ENCODE results near the gene CLEC4C. TPM values are rescaled to one million over a fixed set of nuclear protein-coding genes. Genes with fewer than 3 reads are reported as not detected.

CLEC4C gene
- total RNA-seq, 1 donor: under 0.01 TPM

- DNase-seq (ENCODE audit: low read depth in 2 of 3, low spot score in 2 of 3): no peak
Observed at GRCh38 chr12:7729746-7730145, 17.4 kb downstream of the CLEC4C start.

DNA sequence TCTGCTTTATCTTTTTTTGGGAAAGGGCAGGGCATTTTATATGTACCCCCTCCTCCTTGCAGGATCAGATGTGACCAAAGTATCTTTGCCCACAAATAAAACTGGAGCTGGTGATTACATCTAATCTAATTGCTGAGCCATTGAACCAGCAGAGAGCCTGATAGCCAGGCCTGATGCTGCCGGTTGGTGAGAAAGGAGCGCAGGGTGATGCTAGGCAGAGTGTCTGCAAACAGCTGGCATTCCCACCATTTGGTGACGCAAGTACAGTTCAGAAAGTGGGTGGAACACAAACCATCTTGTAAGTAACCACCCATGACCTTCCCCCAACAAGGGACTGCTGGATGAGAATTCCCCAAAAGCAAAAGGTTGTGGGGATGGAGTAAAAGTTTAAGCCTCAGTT is 23.2 kb downstream of the CLEC4C start:
- no peak for DNase-seq (ENCODE audit: low read depth in 2 of 3, low spot score in 2 of 3)

DNA sequence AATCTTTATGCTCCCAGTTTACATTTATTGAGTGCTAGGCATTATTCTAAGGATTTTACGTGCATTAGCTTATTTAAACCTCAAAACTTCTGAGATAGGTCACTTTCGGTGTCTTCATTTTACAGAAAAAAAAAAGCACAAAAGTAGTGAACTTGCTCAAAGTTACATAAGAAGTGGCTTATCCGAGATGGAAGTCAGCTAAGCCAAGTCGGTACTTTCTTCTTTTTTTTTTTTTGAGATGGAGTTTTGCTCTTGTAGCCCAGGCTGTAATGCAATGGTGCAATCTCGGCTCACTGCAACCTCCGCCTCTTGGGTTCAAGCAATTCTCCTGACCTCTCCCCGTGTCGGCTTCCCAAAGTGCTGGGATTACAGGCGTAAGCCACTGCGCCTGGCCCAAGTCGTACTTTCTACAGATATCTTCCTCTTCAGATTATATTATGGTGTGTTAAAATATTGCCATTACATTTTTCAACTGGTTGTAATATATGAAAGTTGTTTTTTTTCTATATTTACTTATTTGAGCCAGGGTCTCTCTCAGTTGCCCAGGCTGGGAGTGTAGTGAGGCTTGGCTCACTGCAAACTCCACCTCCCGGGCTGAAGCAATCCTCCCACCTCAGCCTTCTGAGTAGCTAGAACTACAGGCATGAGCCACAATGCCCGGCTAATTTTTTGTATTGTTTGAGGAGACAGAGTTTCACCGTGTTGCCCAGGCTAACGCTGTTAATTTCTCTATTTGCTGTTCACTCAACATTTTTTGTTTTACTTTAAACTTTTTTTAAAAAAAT is 27.0 kb downstream of the CLEC4C start:
- no peak for DNase-seq (ENCODE audit: low read depth in 2 of 3, low spot score in 2 of 3)

DNA sequence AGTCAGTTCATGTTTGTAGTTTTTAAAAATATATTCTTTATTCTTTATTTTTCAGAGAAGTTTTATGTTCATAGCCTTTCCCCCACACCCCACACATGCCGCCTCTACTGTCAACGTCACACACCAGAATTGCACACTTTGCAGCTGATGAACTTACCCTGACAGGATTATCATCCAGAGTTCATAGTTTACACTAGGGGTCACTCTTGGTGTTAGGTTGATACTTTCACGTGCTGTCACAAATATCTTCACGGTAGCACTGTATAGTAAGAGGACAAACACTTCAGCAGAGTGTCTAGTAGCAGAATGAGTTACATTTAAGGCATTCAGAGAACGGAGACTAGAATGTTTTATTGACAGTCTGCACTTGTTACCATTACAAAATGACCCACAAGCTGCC is 30.8 kb downstream of the CLEC4C start:
- DNase-seq (ENCODE audit: low read depth in 2 of 3, low spot score in 2 of 3): peak in 2 of 3 donors; percentile 35 to 53

GRCh38 chr12:7712841-7713442 is 34.2 kb downstream of the CLEC4C start:
- DNase-seq (ENCODE audit: low read depth in 2 of 3, low spot score in 2 of 3): no peak

DNA sequence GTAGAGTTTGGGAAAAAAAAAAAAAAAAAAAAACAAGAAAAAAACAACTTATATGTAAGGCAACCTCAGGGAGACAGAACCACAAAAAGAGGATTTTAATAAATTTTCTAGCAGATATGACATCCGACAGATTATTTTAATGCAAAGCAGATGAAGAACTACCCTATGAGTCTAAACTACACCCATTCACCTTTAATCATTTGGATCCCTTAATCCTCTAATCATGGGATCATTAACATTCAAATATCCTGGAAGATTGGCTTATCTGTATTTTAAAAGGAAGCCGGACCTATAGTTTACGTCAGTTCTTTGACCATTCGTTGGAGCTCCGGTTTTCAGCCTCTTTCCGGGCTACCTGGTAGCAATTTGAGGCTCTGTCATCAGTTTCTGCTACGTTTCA is 36.0 kb downstream of the CLEC4C start, which contains the start of gene DPPA3:
Gene DPPA3 (plus strand): TSS at position 301 of the 400 bp plus-strand sequence. CDS start 138 bp downstream, outside the sequence.
- DNase-seq (ENCODE audit: low read depth in 2 of 3, low spot score in 2 of 3): no peak

DNA sequence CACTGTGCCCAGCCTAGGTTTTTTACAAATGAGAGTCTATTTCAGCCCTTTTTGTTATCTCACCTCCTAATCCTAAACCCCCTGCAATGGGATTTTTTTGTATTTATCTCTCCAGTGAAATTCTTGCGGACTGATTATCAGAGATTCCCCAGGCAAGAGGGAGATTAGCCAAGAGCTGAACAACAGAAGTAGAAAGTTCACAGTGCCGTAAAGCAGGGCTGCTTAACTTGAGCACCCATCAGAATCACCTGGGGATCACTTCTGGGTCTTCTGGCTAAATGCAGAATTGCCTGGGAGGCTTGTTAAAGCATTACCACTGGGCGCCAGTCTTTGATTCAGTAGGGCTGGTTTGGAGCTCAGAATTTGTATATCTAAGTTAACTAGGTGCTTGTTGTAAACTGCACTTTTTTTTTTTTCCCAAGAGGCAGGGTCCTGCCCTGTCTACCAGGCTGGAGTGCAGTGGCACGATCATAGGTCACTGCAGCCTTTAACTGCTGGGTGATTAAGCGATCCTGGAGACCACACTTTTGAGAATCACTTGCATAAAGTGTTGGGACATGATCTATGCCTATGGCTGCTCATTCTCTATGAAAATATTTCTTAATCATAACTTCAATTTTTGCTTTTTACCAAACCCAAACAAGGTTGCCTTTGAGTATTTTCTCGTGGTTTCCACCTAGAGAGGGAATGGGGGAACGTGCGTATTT is 37.1 kb downstream of the CLEC4C start:
- no peak for DNase-seq (ENCODE audit: low read depth in 2 of 3, low spot score in 2 of 3)

GRCh38 chr12:7705846-7706245 is 41.3 kb downstream of the CLEC4C start:
- no peak for DNase-seq (ENCODE audit: low read depth in 2 of 3, low spot score in 2 of 3)

- peak in 2 of 3 donors; percentile 65 to 84 for DNase-seq (ENCODE audit: low read depth in 2 of 3, low spot score in 2 of 3)
Observed at GRCh38 chr12:7695566-7696197, 51.5 kb downstream of the CLEC4C start, which contains the start of gene GDF3. GDF3 (minus strand) TSS chr12:7695775; CDS start chr12:7695728, 47 bp downstream.

- peak in 1 of 3 donors; percentile 46 for DNase-seq (ENCODE audit: low read depth in 2 of 3, low spot score in 2 of 3)
Observed at GRCh38 chr12:7695237-7695560, 52.0 kb downstream of the CLEC4C start.

- DNase-seq (ENCODE audit: low read depth in 2 of 3, low spot score in 2 of 3): peak in 1 of 3 donors; percentile 19
Observed at GRCh38 chr12:7694556-7695236, 52.5 kb downstream of the CLEC4C start.

DNA sequence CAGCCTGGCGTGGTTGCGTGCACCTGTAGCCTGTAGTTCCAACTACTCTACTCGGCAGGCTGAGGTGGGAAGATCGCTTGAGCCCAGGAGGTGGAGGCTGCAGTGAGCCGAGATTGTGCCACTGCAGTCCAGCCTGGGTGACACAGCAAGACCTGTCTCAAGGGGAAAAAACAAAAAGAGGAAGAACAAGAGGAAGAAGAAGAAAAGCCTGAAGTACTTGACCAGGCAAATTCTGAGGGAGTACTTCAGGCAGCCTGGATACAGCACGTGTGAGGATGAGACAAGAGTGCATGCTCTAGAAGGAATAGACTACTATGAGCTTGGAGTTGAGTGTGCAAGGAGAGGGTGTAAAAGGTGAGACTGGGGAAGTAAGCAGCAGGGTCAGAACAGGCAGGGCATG is 53.4 kb downstream of the CLEC4C start:
- DNase-seq (ENCODE audit: low read depth in 2 of 3, low spot score in 2 of 3): no peak

DNA sequence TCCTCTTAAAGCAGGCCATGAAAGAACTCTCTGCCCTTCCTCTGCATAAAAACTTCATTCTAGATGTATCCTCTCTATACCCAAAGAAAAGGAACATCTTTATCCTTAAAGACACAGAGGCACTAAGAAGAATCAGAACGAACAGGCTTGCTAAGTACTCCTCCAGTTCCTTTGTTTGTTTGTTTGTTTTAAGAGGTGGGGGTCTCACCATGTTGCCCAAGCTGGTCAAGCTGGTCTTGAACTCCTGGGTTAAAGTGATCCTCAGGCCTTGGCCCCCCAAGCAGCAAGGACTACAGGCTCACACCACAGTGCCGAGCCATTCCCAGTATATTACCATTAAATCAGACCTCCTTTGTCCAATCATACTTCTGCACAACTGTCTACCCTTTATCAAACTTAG is 65.6 kb downstream of the CLEC4C start:
- no peak for DNase-seq (ENCODE audit: low read depth in 2 of 3, low spot score in 2 of 3)

Small RNA genes within 50 kb of the gene (small RNA-seq; reads per million reads assigned to genes)
- not detected for gene RF00019

Other genes starting within 250 kb of the CLEC4C start
- gene CD163, start 243.6 kb downstream of the CLEC4C start, total RNA-seq: 0.27 TPM
- gene APOBEC1, start 81.5 kb downstream of the CLEC4C start, total RNA-seq: not detected
- gene GDF3, start 51.6 kb downstream of the CLEC4C start, total RNA-seq: not detected
- not detected for gene DPPA3, start 35.9 kb downstream of the CLEC4C start, total RNA-seq
- gene NANOGNB, start 17.8 kb upstream of the CLEC4C start, total RNA-seq: not detected
- gene NANOG, start 42.0 kb upstream of the CLEC4C start, total RNA-seq: not detected
- 1.9 TPM for gene SLC2A14, start 125.5 kb upstream of the CLEC4C start, total RNA-seq
- 27.5 TPM for gene SLC2A3, start 188.8 kb upstream of the CLEC4C start, total RNA-seq

Measured in hematopoietic multipotent progenitor cell (in vitro differentiated cells).